Fibroblast of lung (primary cell): Measurements from ENCODE around the gene ARHGAP10. TPM values are rescaled to one million over a fixed set of nuclear protein-coding genes. Genes with fewer than 3 reads are reported as not detected.

ENCODE experiments used
- DNase-seq, 2 donors: peaks; one replicate each; pipeline versions ENCODE4 v3.0.0 to v3.0.0-alpha.2; 2010; ENCODE audit warnings: low read depth in 2 of 2
- H2AFZ ChIP-seq: 2 replicates; pipeline ENCODE4 v1.5.1; 2012; ENCODE audit warnings: low read length, control low read depth, inconsistent platforms
- H3K27ac ChIP-seq: 2 replicates; pipeline ENCODE4 v1.5.1; 2011; ENCODE audit warnings: low read length, control low read depth; ENCODE audit not compliant: insufficient read depth
- H3K27me3 ChIP-seq: 2 replicates; pipeline ENCODE4 v1.5.1; 2011; ENCODE audit warnings: mild to moderate bottlenecking, low read length; ENCODE audit not compliant: control insufficient read depth, insufficient read depth
- H3K36me3 ChIP-seq: 2 replicates; pipeline ENCODE4 v1.5.1; 2011; ENCODE audit warnings: low read length; ENCODE audit not compliant: control insufficient read depth, insufficient read depth
- H3K4me1 ChIP-seq: 2 replicates; pipeline ENCODE4 v1.5.1; 2011; ENCODE audit warnings: low read length; ENCODE audit not compliant: control insufficient read depth, insufficient read depth; ENCODE audit errors: extremely low read depth
- H3K4me2 ChIP-seq: 2 replicates; pipeline ENCODE4 v1.5.1; 2011; ENCODE audit warnings: low read length, control low read depth; ENCODE audit not compliant: insufficient read depth; ENCODE audit errors: extremely low read depth
- H3K4me3 ChIP-seq, 4 experiments: fragments of 200-600 bp in 1 of 4; sonication (generic) in 1 of 4; replicated peaks in 1 of 4; 2 replicates each; pipeline ENCODE4 v1.5.1; 2011 to 2016; ENCODE audit warnings: low read length in 4 of 4, low read depth in 3 of 4, mild to moderate bottlenecking in 3 of 4, control low read depth in 2 of 4, inconsistent platforms in 1 of 4, mixed read lengths in 1 of 4; ENCODE audit not compliant: insufficient read depth in 1 of 4; ENCODE audit errors: control extremely low read depth in 1 of 4
- H3K79me2 ChIP-seq: 2 replicates; pipeline ENCODE4 v1.5.1; 2012; ENCODE audit warnings: mild to moderate bottlenecking, low read length, inconsistent platforms; ENCODE audit not compliant: control insufficient read depth, insufficient read depth
- H3K9ac ChIP-seq: 2 replicates; pipeline ENCODE4 v1.5.1; 2011; ENCODE audit warnings: mild to moderate bottlenecking, low read length, control low read depth; ENCODE audit not compliant: insufficient read depth
- H3K9me3 ChIP-seq: 2 replicates; pipeline ENCODE4 v1.5.1; 2012; ENCODE audit warnings: low read depth, low read length; ENCODE audit not compliant: control insufficient read depth, insufficient read depth
- H4K20me1 ChIP-seq: 2 replicates; pipeline ENCODE4 v1.5.1; 2011; ENCODE audit warnings: low read length; ENCODE audit not compliant: control insufficient read depth, insufficient read depth; ENCODE audit errors: extremely low read depth
- CTCF ChIP-seq, 2 donors: IDR thresholded peaks in 1 of 2; conservative IDR thresholded peaks in 1 of 2; 1 replicate in 1 of 2; 2 replicates in 1 of 2; pipeline ENCODE4 v1.5.1; 2011 to 2012; ENCODE audit warnings: low read length in 2 of 2, control low read depth in 1 of 2, inconsistent platforms in 1 of 2, low read depth in 1 of 2, mild to moderate bottlenecking in 1 of 2
- EZH2 ChIP-seq: IDR thresholded peaks from 2 replicates; pipeline ENCODE4 v1.5.1; 2012; ENCODE audit warnings: low read length, control low read depth, mild to moderate bottlenecking; ENCODE audit errors: missing control alignments
- polyA plus RNA-seq, 2 donors: library from polyadenylated mRNA; depleted of rRNA in 1 of 2; stranded (reverse) in 1 of 2; unstranded in 1 of 2; fragments of >200 nt; gene quantifications; 2 replicates each; pipeline ENCODE4 v1.2.1, GENCODE V29; 2011 to 2012; ENCODE audit warnings: missing spikeins in 1 of 2
- total RNA-seq: library from RNA; depleted of rRNA; stranded (reverse); fragments of >200 nt; gene quantifications from 2 replicates; pipeline ENCODE4 v1.2.1, GENCODE V29; 2014

The ARHGAP10 gene
- total and polyA plus RNA-seq, 2 donors (not counting 1 experiment from before 2014, with no cell fraction given), result 21.6 to 35.8 TPM

- Histone ChIP-seq H3K79me2 (peaks cover 39% of the 10 kb centered on the region), H3K4me3 (no peak overlapping the region), H3K36me3 (no peaks in the 10 kb centered on the region), H3K4me2 (no peak overlapping the region), H3K27ac (no peak overlapping the region), H2AFZ (no peak overlapping the region), H3K4me1 (peaks cover 12% of the 10 kb centered on the region), H3K27me3 (no peaks in the 10 kb centered on the region), H4K20me1 (no peaks in the 10 kb centered on the region), H3K9ac (no peak overlapping the region), H3K9me3 (no peaks in the 10 kb centered on the region)
- no peak for DNase-seq
- no peak for TF ChIP-seq CTCF (conservative IDR thresholded peaks at IDR 0.05 in 1 of 2, IDR thresholded peaks at IDR 0.05 in 1 of 2; ENCODE audit: low read depth in 1 of 2, low read length in 2 of 2)
- TF ChIP-seq EZH2, result no peak
These were observed 53.2 kb downstream of the ARHGAP10 start for GRCh38 chr4:147785129-147785528.

- no peak overlapping the region for H3K9ac ChIP-seq
- H3K27me3 ChIP-seq, result no peaks in the 10 kb centered on the region
- no peaks in the 10 kb centered on the region for H3K9me3 ChIP-seq
- no peaks in the 10 kb centered on the region for H3K36me3 ChIP-seq
- TF ChIP-seq CTCF (conservative IDR thresholded peaks at IDR 0.05 in 1 of 2, IDR thresholded peaks at IDR 0.05 in 1 of 2; ENCODE audit: low read depth in 1 of 2, low read length in 2 of 2) (no peak), EZH2 (no peak)
- H3K79me2 ChIP-seq, result peaks cover 35% of the 10 kb centered on the region
- no peak overlapping the region for H2AFZ ChIP-seq
- H3K4me2 ChIP-seq, result no peak overlapping the region
- H3K4me3 ChIP-seq, result no peak overlapping the region
- no peaks in the 10 kb centered on the region for H4K20me1 ChIP-seq
- no peak for DNase-seq
- H3K27ac ChIP-seq, result no peak overlapping the region
- H3K4me1 ChIP-seq, result peaks cover 12% of the 10 kb centered on the region
These were observed 54.1 kb downstream of the ARHGAP10 start for GRCh38 chr4:147786031-147786430.

GRCh38 chr4:147786531-147786930, 54.6 kb downstream of the ARHGAP10 start:
- no peaks in the 10 kb centered on the region for H3K9me3 ChIP-seq
- H3K79me2 ChIP-seq, result peaks cover 34% of the 10 kb centered on the region
- no peak overlapping the region for H3K4me2 ChIP-seq
- no peak for DNase-seq
- H3K4me1 ChIP-seq, result peaks cover 12% of the 10 kb centered on the region
- no peaks in the 10 kb centered on the region for H4K20me1 ChIP-seq
- no peak overlapping the region for H3K4me3 ChIP-seq
- no peak overlapping the region for H2AFZ ChIP-seq
- H3K27me3 ChIP-seq, result no peaks in the 10 kb centered on the region
- H3K27ac ChIP-seq, result no peak overlapping the region
- no peak overlapping the region for H3K9ac ChIP-seq
- no peaks in the 10 kb centered on the region for H3K36me3 ChIP-seq
- no peak for TF ChIP-seq EZH2
- TF ChIP-seq CTCF (conservative IDR thresholded peaks at IDR 0.05 in 1 of 2, IDR thresholded peaks at IDR 0.05 in 1 of 2; ENCODE audit: low read depth in 1 of 2, low read length in 2 of 2), result no peak
